Vagina (tissue), 2 donors: ENCODE measurements around the gene DIP2A.

Experiments used
- POLR2A ChIP-seq, 2 donors: fragments of 450-650 bp; IDR thresholded peaks; one replicate each; pipeline ENCODE4 v1.6.1; 2017; ENCODE audit warnings: antibody characterized with exemption in 2 of 2, mild to moderate bottlenecking in 2 of 2, moderate library complexity in 2 of 2
- POLR2AphosphoS5 ChIP-seq, 2 donors: sonication (generic); formaldehyde crosslinking; IDR thresholded peaks; one replicate each; pipeline ENCODE4 v1.9.0; 2017; ENCODE audit warnings: antibody characterized with exemption in 2 of 2, mild to moderate bottlenecking in 2 of 2, low read depth in 1 of 2; ENCODE audit not compliant: insufficient read depth in 1 of 2
- TF ChIP-seq, protein P1 (sequence below), 3 experiments: fragments of 450-650 bp in 2 of 3; fragments of 200-600 bp in 1 of 3; sonication (generic) in 1 of 3; IDR thresholded peaks; one replicate each; pipeline ENCODE4 v1.5.1; 2017 to 2019; ENCODE audit warnings: antibody characterized with exemption in 3 of 3, mild to moderate bottlenecking in 2 of 3, moderate library complexity in 2 of 3

DNA sequence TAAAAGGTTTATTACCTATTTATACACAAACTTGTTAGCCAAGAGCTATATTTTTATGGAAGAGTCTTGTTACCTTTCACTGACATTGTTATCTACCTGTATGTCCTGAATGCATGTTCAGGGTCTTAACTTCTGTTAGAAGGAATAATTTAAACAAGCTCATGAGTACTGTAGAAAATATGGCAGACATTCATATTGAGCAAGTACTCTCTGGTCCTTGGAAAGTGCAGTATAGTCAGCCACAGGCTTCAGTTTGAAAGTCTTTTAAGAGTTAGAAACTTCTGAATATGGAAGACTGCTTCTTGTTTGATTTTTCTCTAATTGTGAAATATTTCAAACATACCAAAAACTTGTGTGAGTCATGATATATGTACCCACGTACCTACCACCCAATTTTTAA is 16.6 kb downstream of the DIP2A start:
- TF ChIP-seq, protein P1, sequence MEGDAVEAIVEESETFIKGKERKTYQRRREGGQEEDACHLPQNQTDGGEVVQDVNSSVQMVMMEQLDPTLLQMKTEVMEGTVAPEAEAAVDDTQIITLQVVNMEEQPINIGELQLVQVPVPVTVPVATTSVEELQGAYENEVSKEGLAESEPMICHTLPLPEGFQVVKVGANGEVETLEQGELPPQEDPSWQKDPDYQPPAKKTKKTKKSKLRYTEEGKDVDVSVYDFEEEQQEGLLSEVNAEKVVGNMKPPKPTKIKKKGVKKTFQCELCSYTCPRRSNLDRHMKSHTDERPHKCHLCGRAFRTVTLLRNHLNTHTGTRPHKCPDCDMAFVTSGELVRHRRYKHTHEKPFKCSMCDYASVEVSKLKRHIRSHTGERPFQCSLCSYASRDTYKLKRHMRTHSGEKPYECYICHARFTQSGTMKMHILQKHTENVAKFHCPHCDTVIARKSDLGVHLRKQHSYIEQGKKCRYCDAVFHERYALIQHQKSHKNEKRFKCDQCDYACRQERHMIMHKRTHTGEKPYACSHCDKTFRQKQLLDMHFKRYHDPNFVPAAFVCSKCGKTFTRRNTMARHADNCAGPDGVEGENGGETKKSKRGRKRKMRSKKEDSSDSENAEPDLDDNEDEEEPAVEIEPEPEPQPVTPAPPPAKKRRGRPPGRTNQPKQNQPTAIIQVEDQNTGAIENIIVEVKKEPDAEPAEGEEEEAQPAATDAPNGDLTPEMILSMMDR (IDR thresholded peaks at IDR 0.05): no peak
- no peak for TF ChIP-seq POLR2A (IDR thresholded peaks at IDR 0.05)
- no peak for TF ChIP-seq POLR2AphosphoS5 (IDR thresholded peaks at IDR 0.05; ENCODE audit: insufficient read depth in 1 of 2, low read depth in 1 of 2)
